Astrocyte (in vitro differentiated cells and primary cell): ENCODE results near the gene RIMS4.

Experiments
- CTCF ChIP-seq: IDR thresholded peaks from 2 replicates; pipeline ENCODE4 v1.5.1; 2011; ENCODE audit warnings: low read depth, mild to moderate bottlenecking, inconsistent platforms, low read length, moderate library complexity; ENCODE audit not compliant: insufficient read depth
- EZH2 ChIP-seq: IDR thresholded peaks from 2 replicates; pipeline ENCODE4 v1.6.1; 2012; ENCODE audit warnings: mild to moderate bottlenecking, low read length, inconsistent platforms; ENCODE audit not compliant: insufficient read depth

GRCh38 chr20:44836601-44837120 lies 26.3 kb upstream of the RIMS4 start:
- TF ChIP-seq CTCF (no peak), EZH2 (no peak)
